GM20431 (cell line): Measurements from ENCODE around the gene TDP1.
"Not testable (repeated sequence)": the region's sequence is repeated elsewhere in the genome, so short reads cannot be mapped to it uniquely, and the experiment has no call there.

Source experiments
- in situ Hi-C: fragments of 300-500 bp; cut with MseI, MboI; formaldehyde crosslinking; loops from one replicate; pipeline ENCODE4 v1.15.0; 2020; ENCODE audit warnings: low sequenced_read_pairs; ENCODE audit not compliant: unreplicated experiment

The TDP1 gene

DNA sequence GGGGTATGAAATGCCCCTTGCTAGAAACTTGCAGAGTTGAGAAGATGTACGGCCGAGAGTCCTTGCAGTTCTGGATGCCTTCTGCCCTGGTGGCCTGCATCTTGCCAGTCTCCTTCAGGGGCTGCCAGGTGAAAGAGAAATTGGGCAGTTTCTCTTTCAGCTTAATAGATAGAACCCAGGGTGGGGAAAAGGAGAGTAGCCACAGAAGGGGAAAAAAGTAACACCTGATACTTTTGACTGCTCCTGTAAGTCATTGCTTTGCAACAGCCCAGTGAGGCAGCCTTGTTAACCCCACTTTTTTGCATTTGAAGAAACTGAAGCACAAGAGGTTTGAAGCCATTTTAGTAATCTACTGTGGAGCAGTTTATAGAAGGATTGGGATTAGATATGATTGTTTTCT lies 27.6 kb downstream of the TDP1 start:
- in situ Hi-C loops: no loop called here

DNA sequence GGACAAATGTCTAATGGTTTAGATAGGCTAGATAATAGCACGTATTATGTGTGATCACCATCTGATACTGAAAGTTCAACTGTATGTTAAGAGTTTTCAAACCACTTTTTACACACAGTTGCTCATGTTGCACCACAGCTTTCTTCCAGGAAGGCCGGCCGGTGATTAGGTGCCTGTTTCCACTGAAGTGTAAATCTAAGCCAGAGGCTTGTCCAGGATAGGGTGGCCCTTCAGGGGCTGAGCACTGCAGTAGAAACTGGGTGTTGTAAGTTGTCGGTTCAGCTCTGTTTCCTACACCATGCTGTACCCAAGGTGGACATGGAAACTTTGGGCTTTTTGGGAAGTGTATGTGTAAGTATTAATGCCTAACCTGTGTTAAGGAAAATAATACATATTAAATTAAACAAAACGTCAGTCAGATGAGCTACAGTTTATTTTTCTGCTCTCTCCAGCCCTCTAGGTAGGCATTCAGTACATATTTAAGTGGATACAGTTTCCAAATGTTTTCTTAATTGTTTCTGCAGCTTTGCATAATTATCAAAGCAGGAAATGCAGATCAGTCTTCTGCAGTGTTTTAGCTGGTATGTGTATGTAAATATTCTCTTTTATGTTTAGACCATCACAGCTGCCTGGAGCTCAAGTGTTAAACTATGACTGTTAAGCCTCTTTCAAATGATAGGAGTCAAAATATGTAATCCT lies 30.9 kb downstream of the TDP1 start:
- in situ Hi-C loops: no loop called here

DNA sequence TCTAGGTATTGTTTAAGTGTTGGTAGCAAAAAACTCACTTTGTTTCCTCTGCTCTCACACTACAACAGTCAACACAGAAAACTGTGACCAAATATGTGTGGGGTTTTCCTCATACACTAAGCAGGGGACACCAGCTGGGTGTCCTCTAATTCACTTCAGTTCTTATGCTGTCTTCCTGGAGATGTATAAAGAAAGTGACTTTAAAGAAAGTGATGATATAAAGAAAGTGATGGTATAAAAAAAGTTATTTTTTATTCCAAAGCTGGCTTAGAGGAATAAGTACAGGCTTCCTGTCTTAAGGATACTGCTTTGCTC lies 31.4 kb downstream of the TDP1 start:
- in situ Hi-C loops: no loop called here

DNA sequence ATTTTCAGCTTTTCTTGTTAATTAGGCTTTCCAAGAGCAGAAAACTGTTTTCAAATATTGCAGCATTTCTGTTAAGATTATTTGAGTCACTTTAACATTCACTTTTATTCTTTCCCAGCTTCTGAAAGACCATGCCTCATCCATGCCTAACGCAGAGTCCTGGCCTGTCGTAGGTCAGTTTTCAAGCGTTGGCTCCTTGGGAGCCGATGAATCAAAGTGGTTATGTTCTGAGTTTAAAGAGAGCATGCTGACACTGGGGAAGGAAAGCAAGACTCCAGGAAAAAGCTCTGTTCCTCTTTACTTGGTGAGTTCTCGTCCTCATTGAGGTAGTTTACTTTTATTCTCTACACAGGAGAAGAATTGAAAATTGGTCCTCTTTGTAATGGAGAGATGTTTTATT lies 33.1 kb downstream of the TDP1 start:
- in situ Hi-C loops: no loop called here

DNA sequence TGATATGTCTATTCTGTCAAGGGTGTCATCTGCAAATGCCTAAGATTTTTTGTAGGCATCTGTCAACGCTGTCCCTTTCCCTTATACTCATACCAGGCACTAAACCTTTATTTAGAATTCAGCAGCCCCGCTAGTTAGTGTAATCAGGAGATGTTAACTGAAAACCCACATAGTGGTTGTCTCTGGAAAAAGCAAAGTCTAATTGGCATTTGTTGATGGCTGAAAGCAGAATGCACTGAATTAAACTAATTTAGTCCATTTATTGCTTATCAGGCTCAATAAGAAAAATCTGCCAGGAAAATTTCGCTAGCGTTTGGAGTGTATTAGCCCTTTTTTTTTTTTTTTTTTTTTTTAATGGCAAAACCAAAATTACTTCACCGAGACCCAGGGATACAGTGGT lies 34.5 kb downstream of the TDP1 start:
- in situ Hi-C loops: no loop called here

DNA sequence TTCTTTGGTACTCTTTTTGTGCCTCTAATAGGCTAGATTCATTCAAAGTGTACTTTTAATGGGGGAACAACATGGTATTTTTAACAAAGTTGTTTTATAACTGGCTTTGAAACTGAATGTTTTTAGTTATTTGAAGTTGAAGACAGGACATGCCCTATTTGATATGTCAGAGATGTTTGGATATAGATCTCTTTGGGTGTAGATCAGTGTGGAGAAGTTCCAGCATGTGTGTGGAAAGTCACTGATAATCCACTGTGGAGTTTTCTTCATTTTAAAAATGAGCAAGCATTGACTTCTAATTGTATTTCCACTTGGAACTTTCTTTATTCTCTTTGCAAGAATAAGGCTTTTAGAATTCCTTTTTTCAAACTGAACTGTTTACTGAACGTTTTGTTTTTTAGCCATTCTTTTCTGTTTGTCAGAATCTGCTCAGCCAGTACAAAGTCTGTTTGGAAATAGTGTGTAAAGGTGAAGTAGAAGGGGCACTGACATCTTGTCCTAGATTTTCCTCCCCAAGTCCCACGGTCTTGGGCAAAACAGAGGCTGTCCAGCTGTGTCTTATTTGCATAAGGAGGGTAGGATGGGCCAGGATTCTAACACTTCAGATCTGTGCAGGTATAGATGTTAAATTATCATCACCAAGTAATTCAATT lies 35.0 kb downstream of the TDP1 start:
- in situ Hi-C loops: no loop called here

DNA sequence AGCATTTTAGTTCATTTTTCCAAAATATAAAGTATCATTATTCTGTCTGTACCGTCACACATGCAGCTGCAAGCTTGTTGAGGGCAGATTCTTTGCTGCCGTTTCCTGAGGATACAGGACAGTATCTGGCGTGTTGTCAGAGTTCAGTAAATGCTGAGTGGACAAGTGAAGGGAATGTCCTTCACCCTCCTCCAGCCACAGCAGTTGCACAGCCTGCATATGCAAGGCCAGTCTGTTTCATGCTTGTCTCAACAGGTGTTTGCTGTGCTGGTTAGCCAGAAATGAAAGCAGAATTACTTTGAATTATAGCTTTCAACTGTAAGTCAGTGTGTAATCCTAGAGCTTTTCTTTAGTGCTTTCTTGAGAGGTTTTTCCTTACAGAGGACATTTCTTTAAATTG lies 36.5 kb downstream of the TDP1 start:
- in situ Hi-C loops: no loop called here

DNA sequence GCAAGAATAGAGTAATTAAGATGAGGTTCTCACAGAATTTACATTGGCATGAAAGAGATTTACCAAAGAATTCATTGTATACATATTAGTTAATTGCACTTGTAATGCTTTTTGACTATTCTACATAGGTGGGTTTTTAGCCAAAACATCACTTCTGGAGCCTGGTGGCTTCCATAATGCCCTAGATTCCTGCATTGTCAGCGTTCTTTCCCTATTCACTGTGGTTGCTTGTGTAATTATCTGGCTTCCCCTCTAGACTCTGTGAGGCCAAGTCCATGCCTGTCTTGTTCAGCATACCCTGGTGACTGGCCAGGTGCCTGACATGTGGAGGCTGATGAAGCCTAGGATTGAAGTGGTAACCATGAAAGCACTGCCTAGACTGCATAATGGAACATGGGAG lies 41.2 kb downstream of the TDP1 start:
- in situ Hi-C loops: no loop called here

DNA sequence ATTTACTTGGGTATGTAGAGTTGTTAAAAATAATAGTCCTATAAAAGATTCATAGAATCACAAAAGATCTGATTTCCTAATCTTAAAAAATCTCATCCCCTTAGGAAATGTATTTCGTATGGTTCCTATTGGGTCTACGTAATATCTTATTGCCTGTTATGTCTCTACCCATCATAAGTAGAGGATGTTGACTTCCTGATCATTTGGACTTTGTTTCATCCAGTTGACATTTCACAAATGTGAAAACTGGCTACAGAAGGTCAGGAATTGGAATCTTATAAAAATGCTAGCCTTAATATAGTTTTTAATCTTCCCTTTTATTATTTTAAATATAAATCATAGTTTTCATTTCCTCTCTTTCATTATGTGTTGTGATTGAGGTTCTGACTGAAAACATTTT lies 45.2 kb downstream of the TDP1 start:
- in situ Hi-C loops: no loop called here

DNA sequence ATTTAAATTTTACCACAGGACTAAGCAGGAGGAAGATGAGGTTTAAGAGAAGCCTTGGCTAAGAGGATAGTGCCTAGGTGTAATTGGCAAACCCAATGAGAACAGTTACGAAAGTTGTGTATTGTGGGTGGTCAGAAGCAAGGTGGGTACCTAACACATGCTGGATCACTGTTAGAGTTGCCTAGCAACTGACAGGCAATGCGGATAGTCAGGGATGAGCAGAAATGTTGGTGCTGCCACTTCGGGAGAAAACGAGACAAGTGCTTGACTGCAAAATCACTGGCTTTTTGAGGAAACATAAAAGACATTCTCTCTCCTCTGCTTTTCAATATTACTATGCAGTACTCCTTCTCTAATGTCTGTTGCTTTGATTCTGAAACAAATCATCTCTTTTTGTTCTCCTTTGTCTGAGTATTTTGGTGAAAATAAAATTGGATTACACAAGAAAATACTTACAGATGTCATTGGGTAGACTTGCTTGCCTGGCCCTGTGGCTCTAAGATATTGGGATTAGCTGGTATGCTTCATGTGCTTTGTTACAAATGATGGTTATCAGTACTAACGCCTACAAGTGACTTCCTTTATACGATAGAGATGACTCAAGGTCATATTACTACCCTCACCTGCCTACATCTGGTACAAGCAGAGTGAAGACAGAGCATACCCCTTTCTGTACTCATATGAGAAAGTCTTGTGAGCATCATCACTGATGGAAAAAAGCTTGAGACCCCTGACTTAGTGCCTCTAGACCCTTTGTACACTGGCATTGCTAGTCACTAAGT lies 48.0 kb downstream of the TDP1 start:
- in situ Hi-C loops: no loop called here

DNA sequence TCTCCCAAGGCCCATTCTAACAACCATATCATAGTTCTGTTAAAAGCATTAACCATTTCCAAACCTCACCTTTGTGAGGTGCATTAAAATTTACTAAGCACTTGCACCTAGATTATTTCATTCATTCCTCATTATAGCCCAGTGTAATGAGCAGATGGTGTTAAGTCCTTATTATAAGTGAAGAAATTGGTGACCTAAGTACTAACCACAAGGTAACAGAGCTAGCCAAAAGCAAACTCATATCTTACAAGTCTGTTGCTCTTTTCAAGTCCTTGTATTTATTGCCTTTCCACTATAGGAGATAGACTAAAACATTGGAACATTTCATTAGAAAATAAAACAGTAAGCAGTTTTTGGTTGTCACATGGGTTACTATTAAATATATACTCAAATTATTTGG lies 49.7 kb downstream of the TDP1 start:
- in situ Hi-C loops: no loop called here

DNA sequence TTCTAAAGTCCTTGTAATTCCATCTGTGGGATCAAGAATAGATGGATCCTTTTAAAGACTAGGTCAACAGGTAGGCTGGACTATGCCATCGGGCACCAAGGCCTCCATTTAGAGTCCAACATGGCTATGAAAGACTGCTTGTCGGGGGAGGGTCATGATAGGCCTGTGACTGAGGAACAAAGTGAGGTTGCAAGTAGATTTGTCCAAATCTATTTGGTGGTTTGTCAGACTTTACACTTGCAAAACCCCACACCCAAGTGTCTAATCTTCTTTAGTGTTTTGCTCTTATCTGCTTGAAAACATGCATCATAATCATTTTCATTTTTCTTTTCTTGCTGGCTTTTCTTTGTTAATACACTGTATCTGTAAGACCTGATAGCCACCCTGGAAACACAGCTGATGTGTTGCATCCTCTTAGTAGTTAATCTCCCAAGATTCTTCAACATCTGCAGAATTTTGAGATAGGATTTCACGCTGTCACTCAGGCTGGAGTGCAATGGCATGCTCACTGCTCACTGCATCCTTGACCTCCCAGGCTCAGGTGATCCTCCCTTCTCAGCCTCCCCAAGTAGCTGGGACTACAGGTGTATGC lies 50.3 kb downstream of the TDP1 start:
- in situ Hi-C loops: no loop called here

DNA sequence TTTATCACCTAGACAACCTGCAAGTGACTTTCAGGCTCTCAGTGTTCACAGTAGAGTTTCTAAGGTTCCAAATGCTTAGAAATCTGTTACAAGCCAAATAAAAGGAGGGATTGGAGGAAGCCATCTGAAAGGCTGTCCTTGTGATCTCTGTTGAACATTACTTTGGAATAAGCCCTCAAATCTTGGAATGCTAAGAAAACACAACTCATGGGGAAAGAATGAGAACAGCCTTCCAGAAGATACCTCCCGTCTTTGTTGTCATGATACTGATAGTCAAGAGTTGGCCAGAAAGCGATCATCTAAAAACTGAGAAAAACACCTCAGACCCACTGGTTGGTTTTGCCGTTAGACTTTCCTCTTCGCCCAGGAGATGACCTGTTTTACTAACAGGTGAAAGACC lies 61.6 kb downstream of the TDP1 start:
- in situ Hi-C loops: no loop called here

DNA sequence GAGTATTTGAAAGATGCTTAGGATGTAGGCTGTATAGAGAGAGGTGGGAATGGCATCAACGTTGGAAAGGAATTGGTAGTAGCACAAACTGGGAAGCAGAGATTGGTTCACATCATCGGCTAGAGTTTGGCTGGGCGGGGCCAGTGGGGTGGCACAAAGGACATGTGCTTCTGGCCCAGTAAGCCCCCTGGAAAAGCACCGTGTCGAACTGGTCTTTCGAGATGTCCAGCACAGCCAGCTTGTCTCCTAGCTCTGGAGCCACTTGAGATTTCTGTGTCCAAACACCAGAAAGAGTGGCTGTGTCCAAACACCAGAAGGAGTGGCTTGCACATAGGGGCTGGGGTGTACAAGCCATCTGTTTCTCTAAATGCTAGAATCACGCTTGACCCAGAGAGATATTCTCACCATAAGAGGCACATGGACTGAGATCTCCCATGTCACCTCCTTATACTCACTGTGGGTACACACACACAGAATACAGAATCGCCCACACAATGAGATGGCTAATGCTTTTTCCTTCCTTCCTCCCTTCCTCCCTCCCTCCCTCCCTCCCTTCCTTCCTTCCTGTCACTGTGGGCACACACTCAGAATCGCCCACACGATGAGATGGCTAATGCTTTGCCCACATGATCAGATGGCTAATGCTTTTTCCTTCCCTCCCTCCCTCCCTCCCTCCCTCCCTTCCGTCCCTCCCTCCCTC lies 64.2 kb downstream of the TDP1 start:
- in situ Hi-C loops: no loop called here

DNA sequence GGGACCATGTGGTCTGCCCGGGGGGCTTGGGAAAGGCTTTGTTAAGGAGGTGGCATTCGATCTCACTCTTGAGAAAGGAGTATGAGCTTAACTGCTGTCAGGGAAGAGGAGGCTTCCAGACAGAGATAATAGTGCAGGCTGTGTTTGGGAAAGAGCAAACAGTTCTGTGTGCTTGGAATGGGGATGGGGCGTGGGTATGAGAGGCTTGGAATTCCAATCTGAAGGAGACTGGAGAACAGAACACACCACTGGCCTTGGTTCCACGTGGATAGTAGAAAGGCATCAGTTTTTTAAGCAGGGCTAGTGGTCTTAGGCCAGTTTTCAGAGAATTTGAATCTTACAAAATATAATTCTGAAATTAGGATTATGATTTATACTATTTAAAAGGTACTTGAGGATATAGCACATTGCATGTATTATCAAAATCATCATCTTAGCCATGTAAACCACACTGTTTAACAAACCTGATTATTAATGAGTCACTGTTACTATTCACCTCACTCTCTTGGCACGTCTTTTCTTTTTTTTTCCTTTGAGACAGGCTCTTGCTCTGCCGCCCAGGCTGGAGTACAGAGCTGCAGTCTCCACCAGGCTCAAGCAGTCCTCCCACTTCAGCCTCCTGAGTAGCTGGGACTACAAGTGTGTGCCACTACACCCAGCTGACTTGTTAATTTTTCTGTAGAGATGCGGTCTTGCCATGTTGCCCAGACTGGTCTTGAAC lies 67.6 kb downstream of the TDP1 start:
- in situ Hi-C loops: no loop called here

DNA sequence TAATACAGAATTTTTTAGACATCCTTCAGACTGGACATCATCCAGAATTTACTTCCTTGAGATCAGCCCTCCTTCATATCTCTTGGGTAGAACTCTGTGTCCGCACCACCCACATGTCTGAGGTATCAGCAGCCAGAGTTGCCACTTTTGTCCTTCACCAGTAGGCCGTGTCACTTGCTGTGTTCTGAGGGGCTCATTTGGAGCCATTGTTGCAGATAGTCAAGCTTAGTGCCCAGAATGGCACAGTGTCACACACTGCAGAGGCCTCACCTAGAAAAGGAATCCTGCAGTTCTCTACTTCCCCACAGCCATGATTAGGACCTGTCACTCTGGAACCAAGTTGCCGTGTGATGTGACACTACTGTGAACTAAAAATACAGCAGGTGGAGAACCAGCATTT lies 69.2 kb downstream of the TDP1 start:
- in situ Hi-C loops: no loop called here

DNA sequence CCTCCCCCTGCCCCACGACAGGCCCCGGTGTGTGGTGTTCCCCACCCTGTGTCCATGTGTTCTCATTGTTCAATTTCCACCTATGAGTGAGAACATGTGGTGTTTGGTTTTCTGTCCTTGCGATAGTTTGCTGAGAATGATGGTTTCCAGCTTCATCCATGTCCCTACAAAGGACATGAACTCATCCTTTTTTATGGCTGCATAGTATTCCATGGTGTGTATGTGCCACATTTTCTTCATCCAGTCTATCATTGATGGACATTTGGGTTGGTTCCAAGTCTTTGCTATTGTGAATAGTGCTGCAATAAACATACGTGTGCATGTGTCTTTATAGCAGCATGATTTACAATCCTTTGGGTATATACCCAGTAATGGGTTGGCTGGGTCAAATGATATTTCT lies 70.9 kb downstream of the TDP1 start:
- in situ Hi-C loops: not testable (repeated sequence)

DNA sequence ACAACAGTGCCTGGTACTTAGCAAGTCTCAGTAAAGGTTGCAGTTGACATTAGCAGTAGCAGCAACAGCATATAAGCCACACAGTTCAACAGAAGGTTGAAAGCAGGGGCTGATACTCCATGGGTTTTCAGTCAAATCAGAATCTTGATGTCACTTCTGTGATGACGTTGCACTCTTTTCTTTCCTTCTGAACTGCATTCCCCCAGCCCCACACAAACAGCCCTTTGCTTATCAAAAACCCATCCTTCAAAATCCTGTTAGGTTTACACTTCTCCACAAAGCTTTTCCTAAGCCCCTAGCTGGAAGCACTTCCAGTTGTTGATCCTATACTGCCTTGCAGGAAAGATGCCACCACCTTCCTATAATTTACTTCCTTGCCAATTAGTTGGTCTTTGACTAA lies 72.1 kb downstream of the TDP1 start:
- in situ Hi-C loops: no loop called here

DNA sequence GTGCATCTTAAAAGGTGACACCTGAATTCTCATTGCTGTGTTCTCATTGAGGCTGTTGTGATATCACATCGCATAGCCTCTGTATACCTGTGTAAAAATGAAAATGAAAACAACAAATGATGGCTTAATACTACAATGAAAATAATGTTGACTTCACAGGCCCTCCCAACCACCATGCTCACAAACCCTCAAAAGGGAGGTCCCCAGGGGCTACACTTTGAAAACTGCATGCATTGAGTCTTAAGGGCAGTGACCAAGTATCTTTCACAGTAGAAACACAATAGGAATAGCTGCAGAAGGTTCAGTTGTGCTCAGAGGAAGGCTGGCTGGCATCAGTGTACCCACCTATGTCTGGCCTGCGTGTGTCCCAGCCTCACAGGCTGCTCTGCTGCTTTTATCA lies 78.4 kb downstream of the TDP1 start:
- in situ Hi-C loops: no loop called here
